Prostate gland (tissue), 2 donors: ENCODE data around the gene ADI1. TPM values are rescaled to one million over a fixed set of nuclear protein-coding genes. Genes with fewer than 3 reads are reported as not detected.
"Not testable (repeated sequence)": the region's sequence is repeated elsewhere in the genome, so short reads cannot be mapped to it uniquely, and the experiment has no call there.

Experiments used
- DNase-seq: peaks from one replicate; pipeline ENCODE4 v3.0.0-alpha.2; 2019; ENCODE audit warnings: low spot score
- H3K27ac ChIP-seq, 2 donors: fragments of 200-600 bp; sonication (generic); 2 replicates each; pipeline ENCODE4 v1.5.1; 2017 to 2019
- H3K27me3 ChIP-seq: fragments of 200-600 bp; sonication (generic); replicated peaks from 2 replicates; pipeline ENCODE4 v1.5.1; 2019; ENCODE audit not compliant: insufficient read depth
- H3K36me3 ChIP-seq, 2 donors: fragments of 200-600 bp; sonication (generic); 1 replicate in 1 of 2; 2 replicates in 1 of 2; pipeline versions ENCODE4 v1.5.1 to v1.8.1; 2017 to 2019
- H3K4me1 ChIP-seq: fragments of 200-600 bp; sonication (generic); replicated peaks from 2 replicates; pipeline ENCODE4 v1.5.1; 2019
- H3K4me3 ChIP-seq, 2 donors: fragments of 200-600 bp; sonication (generic); 2 replicates each; pipeline ENCODE4 v1.5.1; 2017 to 2019
- H3K9me3 ChIP-seq: fragments of 200-600 bp; sonication (generic); 2 replicates; pipeline ENCODE4 v1.5.1; 2017
- CTCF ChIP-seq, 4 experiments: fragments of 200-600 bp in 2 of 4; fragments of 450-650 bp in 2 of 4; sonication (generic) in 2 of 4; IDR thresholded peaks; 1 replicate in 3 of 4; 2 replicates in 1 of 4; pipeline ENCODE4 v1.5.1; 2016 to 2019; ENCODE audit warnings: antibody characterized with exemption in 4 of 4, mild to moderate bottlenecking in 2 of 4, moderate library complexity in 2 of 4
- POLR2A ChIP-seq: fragments of 450-650 bp; IDR thresholded peaks from one replicate; pipeline ENCODE4 v1.6.1; 2016; ENCODE audit warnings: antibody characterized with exemption, mild to moderate bottlenecking
- POLR2AphosphoS5 ChIP-seq: sonication (generic); formaldehyde crosslinking; IDR thresholded peaks from one replicate; pipeline ENCODE4 v1.6.1; 2017; ENCODE audit warnings: antibody characterized with exemption
- WGBS: methylation state at CpG from one replicate; pipeline ENCODE4 v1.1.5; 2018; 5-methylcytosine and 5-hydroxymethylcytosine counted together
- intact Hi-C: fragments of 100-400 bp; cut with DNase I; formaldehyde crosslinking; loops from one replicate; pipeline ENCODE4 v1.14.2; 2022
- total RNA-seq, 2 donors: library from RNA; depleted of rRNA; stranded (reverse); fragments of >200 nt; gene quantifications; one replicate each; pipeline ENCODE4 v1.1.0, GENCODE V29; 2016

ADI1 gene
- total RNA-seq, 2 donors from 2014 or later: 81.7 to 270 TPM

DNA sequence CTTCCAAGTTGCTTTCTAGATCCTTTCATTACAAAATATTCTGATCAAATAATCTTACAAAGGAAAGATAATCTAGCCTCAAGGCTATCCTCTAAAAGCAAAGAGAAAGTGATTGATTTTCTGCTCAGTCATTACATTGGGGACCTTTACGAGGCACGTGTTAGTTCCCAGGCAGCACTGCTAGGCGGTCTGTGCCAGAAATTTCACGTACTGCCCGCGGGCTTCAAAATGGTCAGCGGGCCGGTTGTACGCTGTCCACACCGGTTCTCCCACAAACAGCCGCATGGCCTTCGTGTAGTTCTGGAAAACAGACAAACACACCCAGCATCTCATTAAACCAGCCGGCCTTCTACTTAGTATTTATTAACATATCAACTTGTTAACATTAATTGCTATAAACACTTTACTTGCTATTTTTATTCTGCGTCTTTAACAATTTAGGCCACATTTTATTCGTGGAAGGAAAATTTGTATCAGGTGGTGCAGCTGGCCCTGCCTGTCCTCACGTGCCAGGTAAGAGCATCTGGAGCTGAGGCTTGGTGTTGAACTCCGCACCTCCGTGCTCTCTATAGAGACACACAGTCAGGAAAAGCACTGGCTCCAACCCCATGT, 20.4 kb downstream of the ADI1 start:
- intact Hi-C loops: no loop called here
- no peaks in the 10 kb centered on the region for H3K4me1 ChIP-seq
- H3K27me3 ChIP-seq: no peaks in the 10 kb centered on the region
- H3K4me3 ChIP-seq: no peak overlapping the region
- H3K36me3 ChIP-seq: peaks cover 8 to 17% of the 10 kb centered on the region in 2 donors
- TF ChIP-seq POLR2AphosphoS5: no peak
- no peak for TF ChIP-seq CTCF (IDR thresholded peaks at IDR 0.05)
- no peak for TF ChIP-seq POLR2A
- no peaks in the 10 kb centered on the region for H3K9me3 ChIP-seq
- H3K27ac ChIP-seq: no peak overlapping the region
- DNase-seq: no peak
- 93% methylated on average over 18 of the region's 18 CpGs for WGBS

- DNase-seq, H3K4me3 ChIP-seq, intact Hi-C loops, H3K27ac ChIP-seq, H3K4me1 ChIP-seq, H3K27me3 ChIP-seq, H3K9me3 ChIP-seq: not testable (repeated sequence)
- 95% methylated on average over 15 of the region's 15 CpGs for WGBS
- peaks cover 8 to 17% of the 10 kb centered on the region in 2 donors for H3K36me3 ChIP-seq
Observed at GRCh38 chr2:3496708-3497080, 22.6 kb downstream of the ADI1 start.

DNA sequence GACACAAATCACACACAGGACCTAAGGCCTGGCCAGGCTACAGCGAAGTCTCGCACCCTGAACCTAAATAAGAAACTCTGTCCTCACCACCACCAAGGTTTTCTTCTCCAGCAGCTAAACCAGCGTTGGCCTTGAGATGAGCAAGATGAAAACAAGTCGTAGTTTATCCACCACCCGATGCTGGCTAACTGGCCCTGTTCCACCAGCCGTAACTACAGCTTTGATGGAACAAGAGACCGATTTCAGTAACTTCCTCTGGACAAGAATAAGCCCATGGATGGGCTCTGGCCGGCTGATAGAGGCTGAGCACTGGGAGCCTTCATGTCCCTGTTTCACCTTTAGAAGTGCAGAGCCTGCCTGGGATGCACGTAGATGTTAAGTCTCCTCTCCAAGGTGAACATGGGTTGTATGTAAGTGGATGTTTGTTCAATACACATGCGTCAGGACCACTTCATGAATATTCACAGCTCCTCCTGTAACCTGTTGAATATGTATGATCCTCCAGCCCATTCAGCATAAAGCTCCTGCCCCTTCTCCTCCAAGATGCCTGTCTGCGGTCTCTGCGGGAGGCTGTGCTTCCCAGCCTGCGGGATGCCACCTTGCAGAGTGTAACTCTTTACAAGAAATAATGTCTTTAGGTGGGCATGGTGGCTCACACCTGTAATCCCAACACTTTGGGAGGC, 24.2 kb downstream of the ADI1 start:
- no peak for DNase-seq
- H3K27ac ChIP-seq: no peak overlapping the region
- no peaks in the 10 kb centered on the region for H3K27me3 ChIP-seq
- intact Hi-C loops: no loop called here
- H3K36me3 ChIP-seq: peaks cover 6 to 11% of the 10 kb centered on the region in 2 donors
- TF ChIP-seq CTCF (IDR thresholded peaks at IDR 0.05) (no peak), POLR2AphosphoS5 (no peak), POLR2A (no peak)
- no peaks in the 10 kb centered on the region for H3K9me3 ChIP-seq
- WGBS: 91% methylated on average over 13 of the region's 13 CpGs
- no peak overlapping the region for H3K4me3 ChIP-seq
- no peaks in the 10 kb centered on the region for H3K4me1 ChIP-seq

- Histone ChIP-seq H3K36me3 (peaks cover 6 to 9% of the 10 kb centered on the region in 2 donors), H3K9me3 (no peaks in the 10 kb centered on the region), H3K27ac (no peak overlapping the region), H3K4me3 (no peak overlapping the region), H3K27me3 (no peaks in the 10 kb centered on the region), H3K4me1 (no peaks in the 10 kb centered on the region)
- 17% methylated on average over 10 of the region's 10 CpGs for WGBS
- TF ChIP-seq POLR2A (no peak), CTCF (IDR thresholded peaks at IDR 0.05) (no peak), POLR2AphosphoS5 (no peak)
- DNase-seq: no peak
- intact Hi-C loops: no loop called here
Observed at GRCh38 chr2:3493615-3494007, 25.7 kb downstream of the ADI1 start.

- WGBS: 67% methylated on average over 28 of the region's 29 CpGs
- H3K9me3 ChIP-seq: no peaks in the 10 kb centered on the region
- no peaks in the 10 kb centered on the region for H3K4me1 ChIP-seq
- no peak overlapping the region for H3K4me3 ChIP-seq
- H3K27me3 ChIP-seq: no peaks in the 10 kb centered on the region
- peaks cover 6 to 9% of the 10 kb centered on the region in 2 donors for H3K36me3 ChIP-seq
- no peak overlapping the region for H3K27ac ChIP-seq
- intact Hi-C loops: no loop called here
- DNase-seq: no peak
- no peak for TF ChIP-seq CTCF (IDR thresholded peaks at IDR 0.05)
- TF ChIP-seq POLR2A: no peak
- TF ChIP-seq POLR2AphosphoS5: no peak
Observed at GRCh38 chr2:3492951-3493614, 26.2 kb downstream of the ADI1 start.

- H3K27ac ChIP-seq, intact Hi-C loops, H3K9me3 ChIP-seq, H3K4me3 ChIP-seq, H3K27me3 ChIP-seq, DNase-seq, H3K4me1 ChIP-seq, H3K36me3 ChIP-seq: not testable (repeated sequence)
- 91% methylated on average over 12 of the region's 12 CpGs for WGBS
Observed at GRCh38 chr2:3492475-3492787, 26.9 kb downstream of the ADI1 start.
